ENCODE measurements around the gene PTPRD. TPM values are rescaled to one million over a fixed set of nuclear protein-coding genes. Genes with fewer than 3 reads are reported as not detected.

The PTPRD gene
- total RNA-seq, 1 donor from 2014 or later = 139 TPM

DNA sequence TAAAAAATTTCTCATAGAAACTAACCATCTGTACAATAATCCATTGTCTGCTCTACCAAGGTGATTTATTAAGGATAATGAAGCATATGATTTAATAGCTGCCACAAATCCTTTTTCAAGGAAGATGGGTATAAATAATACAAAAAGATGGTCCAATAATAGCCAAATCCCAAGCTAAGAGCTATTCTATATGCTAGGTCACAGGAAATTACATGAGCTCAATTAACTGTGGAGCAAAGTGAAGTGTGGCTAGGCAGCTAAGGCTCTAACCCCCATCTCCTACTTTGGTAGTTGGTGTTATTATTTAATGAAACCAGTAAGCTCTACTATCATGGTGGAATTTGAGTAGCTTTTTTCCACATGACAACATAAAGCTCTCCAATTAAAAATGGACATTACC, 1768.3 kb downstream of the PTPRD start:
- Mint-ChIP-seq H3K4me3 (no peak overlapping the region), H3K36me3 (ENCODE audit: low read depth) (peaks cover 12% of the 10 kb centered on the region), H3K4me1 (peaks cover 14% of the 10 kb centered on the region), H3K27ac (ENCODE audit: unreplicated experiment) (no peak overlapping the region), H3K9me3 (no peaks in the 10 kb centered on the region), H3K27me3 (ENCODE audit: low read depth) (no peaks in the 10 kb centered on the region)
- no peak for DNase-seq (ENCODE audit: low read depth, low spot score)
- TF ChIP-seq, protein P1, sequence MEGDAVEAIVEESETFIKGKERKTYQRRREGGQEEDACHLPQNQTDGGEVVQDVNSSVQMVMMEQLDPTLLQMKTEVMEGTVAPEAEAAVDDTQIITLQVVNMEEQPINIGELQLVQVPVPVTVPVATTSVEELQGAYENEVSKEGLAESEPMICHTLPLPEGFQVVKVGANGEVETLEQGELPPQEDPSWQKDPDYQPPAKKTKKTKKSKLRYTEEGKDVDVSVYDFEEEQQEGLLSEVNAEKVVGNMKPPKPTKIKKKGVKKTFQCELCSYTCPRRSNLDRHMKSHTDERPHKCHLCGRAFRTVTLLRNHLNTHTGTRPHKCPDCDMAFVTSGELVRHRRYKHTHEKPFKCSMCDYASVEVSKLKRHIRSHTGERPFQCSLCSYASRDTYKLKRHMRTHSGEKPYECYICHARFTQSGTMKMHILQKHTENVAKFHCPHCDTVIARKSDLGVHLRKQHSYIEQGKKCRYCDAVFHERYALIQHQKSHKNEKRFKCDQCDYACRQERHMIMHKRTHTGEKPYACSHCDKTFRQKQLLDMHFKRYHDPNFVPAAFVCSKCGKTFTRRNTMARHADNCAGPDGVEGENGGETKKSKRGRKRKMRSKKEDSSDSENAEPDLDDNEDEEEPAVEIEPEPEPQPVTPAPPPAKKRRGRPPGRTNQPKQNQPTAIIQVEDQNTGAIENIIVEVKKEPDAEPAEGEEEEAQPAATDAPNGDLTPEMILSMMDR (conservative IDR thresholded peaks at IDR 0.05) = no peak

DNA sequence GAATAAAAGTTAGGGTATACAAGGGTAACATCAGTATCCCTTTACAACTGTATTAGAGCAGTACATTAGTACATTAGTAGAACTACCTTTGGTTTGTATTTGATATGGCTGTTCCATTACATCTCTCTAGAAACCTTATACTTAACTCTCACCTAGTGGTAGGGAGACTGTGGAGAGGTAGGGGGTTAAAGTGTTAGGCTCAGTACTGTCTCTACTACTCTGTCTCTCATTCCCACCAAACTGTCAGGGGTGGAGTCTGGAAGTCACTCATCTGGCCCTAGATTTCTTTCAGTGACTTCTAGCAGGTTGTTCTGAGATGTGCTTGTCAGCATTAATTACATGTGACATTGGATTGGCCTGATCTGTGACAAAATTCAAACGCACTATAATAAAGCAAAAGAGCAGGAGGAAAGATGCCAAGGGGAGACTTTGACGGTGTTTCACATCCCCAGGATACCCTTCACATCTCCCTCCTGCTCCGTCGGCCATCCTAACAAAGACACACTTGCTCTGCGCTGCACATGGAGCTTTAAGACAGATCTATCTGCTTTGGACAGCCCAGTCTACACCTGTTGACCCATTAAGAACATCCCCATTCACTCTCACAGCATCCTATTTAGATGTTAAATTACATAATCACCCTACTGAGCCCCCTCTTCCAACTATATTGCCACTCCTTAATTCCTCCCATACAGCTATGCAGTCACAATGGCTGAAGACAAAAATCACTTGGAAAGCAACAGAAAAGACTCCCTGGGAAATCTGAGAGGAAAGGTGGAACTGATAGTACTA, 1770.2 kb downstream of the PTPRD start:
- DNase-seq (ENCODE audit: low read depth, low spot score) = no peak

GRCh38 chr9:8838136-8838535, 1774.7 kb downstream of the PTPRD start:
- Mint-ChIP-seq H3K9me3 (no peaks in the 10 kb centered on the region), H3K36me3 (ENCODE audit: low read depth) (peaks cover 13% of the 10 kb centered on the region), H3K4me3 (no peak overlapping the region), H3K27ac (ENCODE audit: unreplicated experiment) (peak overlapping the region; percentile 48), H3K27me3 (ENCODE audit: low read depth) (no peaks in the 10 kb centered on the region), H3K4me1 (peaks cover 25% of the 10 kb centered on the region)
- TF ChIP-seq, protein P1 (conservative IDR thresholded peaks at IDR 0.05) = no peak
- no peak for DNase-seq (ENCODE audit: low read depth, low spot score)

More for the DNA sequence above, 1770.2 kb downstream of the PTPRD start:
- TF ChIP-seq, protein P1 (conservative IDR thresholded peaks at IDR 0.05) = no peak
- no peak overlapping the region for H3K27ac Mint-ChIP-seq (ENCODE audit: unreplicated experiment)
- H3K4me1 Mint-ChIP-seq = peaks cover 14% of the 10 kb centered on the region
- H3K9me3 Mint-ChIP-seq = no peaks in the 10 kb centered on the region
- peaks cover 11% of the 10 kb centered on the region for H3K36me3 Mint-ChIP-seq (ENCODE audit: low read depth)
- no peak overlapping the region for H3K4me3 Mint-ChIP-seq
- no peaks in the 10 kb centered on the region for H3K27me3 Mint-ChIP-seq (ENCODE audit: low read depth)

GRCh38 chr9:8835291-8835690, 1777.5 kb downstream of the PTPRD start:
- no peak overlapping the region for H3K4me3 Mint-ChIP-seq
- H3K36me3 Mint-ChIP-seq (ENCODE audit: low read depth) = peaks cover 10% of the 10 kb centered on the region
- no peak overlapping the region for H3K27ac Mint-ChIP-seq (ENCODE audit: unreplicated experiment)
- no peaks in the 10 kb centered on the region for H3K9me3 Mint-ChIP-seq
- TF ChIP-seq, protein P1 (conservative IDR thresholded peaks at IDR 0.05) = no peak
- no peaks in the 10 kb centered on the region for H3K27me3 Mint-ChIP-seq (ENCODE audit: low read depth)
- no peak for DNase-seq (ENCODE audit: low read depth, low spot score)
- H3K4me1 Mint-ChIP-seq = peaks cover 28% of the 10 kb centered on the region

DNA sequence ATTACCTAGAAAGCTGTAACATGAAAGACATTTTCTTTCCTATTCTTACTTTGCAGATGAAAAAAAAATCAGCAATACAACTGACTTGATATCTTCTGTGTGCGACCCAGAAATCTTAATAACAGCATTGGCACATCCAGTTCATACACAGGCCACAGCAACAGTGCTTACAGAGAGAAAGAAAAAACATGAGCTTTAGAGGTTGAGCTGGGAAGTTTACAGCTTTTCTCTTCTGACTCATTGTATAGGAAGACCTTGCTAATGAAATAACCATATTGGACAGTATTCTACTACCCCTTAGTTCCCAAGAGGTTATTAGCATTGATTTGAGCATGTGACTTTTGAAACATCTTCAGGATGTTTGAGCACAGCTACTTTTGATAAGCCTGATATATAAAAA, 1779.8 kb downstream of the PTPRD start:
- H3K4me1 Mint-ChIP-seq = peaks cover 26% of the 10 kb centered on the region
- H3K27me3 Mint-ChIP-seq (ENCODE audit: low read depth) = no peaks in the 10 kb centered on the region
- TF ChIP-seq, protein P1 (conservative IDR thresholded peaks at IDR 0.05) = no peak
- no peak overlapping the region for H3K27ac Mint-ChIP-seq (ENCODE audit: unreplicated experiment)
- DNase-seq (ENCODE audit: low read depth, low spot score) = no peak
- peaks cover 4% of the 10 kb centered on the region for H3K36me3 Mint-ChIP-seq (ENCODE audit: low read depth)
- no peaks in the 10 kb centered on the region for H3K9me3 Mint-ChIP-seq
- H3K4me3 Mint-ChIP-seq = no peak overlapping the region

Measured in neural crest cell (in vitro differentiated cells).